EL (cell line): Measurements from ENCODE around the gene CERS2.

Source experiments
- DNase-seq: peaks from one replicate; pipeline ENCODE4 v3.0.0-alpha.2; 2016

CERS2 gene

DNA sequence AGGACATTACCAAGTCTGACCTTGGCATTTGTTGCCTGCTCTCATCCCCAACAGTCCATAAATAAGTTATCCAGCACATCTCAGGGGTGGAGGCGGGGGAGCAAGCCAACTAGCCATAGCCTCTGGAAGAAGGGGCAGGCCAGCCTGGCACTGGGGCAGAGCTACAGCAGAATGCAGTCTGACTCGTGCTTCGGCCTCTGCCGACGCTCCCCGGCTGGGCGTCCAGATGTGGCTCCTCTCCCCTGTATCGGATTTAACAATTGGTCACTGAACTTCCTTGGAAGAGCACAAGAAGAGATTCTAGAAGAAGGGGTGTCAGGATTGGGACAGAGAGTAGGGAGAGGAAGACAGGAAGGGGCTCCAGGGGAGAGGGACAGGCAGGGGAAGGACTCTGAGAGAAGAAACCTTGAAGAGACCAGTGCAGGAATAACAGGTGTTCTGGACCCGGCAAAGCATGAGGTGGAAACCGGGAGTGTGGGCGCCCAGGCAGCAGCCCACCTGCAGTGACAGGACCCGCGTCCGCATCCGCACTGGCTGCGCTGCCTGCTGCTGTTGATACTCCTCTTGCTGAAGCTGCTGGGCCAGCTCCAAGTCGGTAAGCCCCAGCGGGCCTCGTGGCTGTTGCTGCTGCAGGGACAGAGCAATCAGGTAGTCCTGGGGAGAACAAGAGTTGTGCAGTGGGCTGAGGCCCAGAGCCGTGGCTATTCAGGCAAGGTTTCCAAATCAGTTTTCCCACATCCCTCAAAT, 22.7 kb upstream of the CERS2 start:
- no peak for DNase-seq

GRCh38 chr1:150995896-150996295, 21.3 kb upstream of the CERS2 start:
- DNase-seq = peak; percentile 41

DNA sequence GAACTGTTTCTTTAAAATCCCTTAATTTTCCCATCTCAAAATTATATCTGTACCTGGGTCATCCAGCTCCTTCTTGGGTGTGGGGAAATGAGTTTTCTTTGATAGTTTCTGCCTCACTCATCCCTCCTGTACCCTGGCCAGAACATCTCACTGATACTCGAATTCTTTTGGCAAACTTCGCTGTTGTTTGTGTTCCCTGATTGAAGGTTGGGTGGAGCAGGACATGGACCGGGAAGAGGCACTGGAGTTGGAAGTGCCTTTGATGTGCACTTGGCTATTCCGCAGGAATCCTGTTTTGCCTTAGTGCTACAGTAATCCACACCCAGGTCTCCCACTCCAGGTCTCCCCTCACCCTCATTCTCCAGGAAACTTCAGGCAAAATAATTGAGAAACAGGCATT, 20.8 kb upstream of the CERS2 start:
- no peak for DNase-seq

DNA sequence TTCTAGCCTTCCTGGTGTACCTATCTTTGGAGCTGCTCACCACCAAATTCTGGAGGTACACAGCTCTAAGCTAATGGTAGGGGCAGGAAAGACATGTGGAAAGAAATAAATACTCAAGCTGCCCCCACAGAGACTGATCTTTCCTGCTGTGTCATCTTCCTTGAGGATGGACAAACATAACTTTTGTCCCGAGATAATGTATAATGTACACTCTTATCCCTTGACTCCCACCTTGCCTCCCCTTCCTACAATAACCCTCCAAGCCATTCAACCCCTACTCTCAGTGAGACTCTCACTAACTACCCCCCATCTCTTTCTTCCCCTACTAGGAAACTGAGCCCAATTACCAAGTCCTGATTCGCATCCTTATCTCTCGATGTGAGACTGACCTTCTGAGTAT, 19.6 kb upstream of the CERS2 start:
- DNase-seq = no peak

DNA sequence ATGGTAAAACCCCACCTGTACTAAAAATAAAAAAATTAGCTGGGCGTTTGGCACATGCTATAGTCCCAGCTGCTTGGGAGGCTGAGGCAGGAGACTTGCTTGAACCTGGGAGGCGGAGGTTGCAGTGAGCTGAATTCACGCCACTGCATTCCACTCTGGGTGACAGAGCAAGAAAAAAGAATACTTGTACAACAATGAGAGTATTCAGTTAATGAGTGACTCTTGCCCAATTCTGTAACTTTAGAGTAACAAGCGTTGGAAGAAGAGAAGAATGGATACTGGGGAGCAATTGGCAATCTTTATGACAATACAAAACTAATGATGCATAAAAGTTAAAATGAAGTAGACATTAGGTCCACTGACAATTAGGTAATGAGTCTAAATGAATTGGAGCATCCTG, 18.0 kb upstream of the CERS2 start:
- DNase-seq = no peak

DNA sequence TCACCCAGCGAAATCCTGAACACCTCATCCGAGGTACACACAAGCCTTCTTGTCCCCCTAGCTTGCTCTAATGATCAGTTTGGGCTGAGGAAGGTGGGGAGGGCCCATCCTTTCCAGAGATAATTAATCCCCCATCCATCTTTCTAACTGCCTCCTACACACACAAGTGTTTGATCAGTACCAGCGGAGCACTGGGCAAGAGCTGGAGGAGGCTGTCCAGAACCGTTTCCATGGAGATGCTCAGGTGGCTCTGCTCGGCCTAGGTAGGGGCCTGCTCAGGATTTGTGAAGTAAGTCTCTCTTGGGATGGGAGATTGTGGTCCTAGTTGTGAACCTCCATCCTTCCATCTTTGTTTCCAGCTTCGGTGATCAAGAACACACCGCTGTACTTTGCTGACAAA, 13.3 kb upstream of the CERS2 start:
- DNase-seq = no peak

DNA sequence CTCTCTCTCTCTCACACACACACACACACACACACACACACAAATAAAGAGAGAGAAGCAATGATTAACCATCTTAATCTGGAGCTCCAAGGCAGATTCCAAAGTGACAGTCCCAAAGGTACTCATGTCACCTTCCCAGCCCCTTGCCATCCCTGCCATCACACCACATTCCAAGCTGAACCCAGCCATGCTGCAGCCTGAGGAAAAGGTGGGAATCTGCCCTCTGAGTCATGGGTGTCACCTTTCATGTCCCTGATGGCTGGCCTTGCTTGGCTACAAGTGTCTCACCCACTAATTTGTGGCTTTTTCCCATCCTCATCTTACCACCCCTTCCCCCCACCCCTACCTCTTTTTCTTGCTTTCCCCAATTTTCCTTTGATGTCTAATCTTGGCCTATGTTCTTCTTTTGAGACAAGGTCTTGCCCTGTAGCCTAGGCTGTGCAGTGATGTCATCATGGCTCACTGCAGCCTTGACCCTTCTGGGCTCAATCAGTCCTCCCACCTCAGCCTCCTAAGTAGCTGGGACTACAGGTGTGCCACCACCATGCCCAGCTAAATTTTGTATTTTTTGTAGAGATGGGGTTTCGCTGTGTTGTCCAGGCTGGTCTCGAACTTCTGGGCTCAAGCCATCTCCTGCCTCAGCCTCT, 10.7 kb upstream of the CERS2 start:
- DNase-seq = no peak

- DNase-seq = no peak
These were observed 7.4 kb upstream of the CERS2 start, which contains the start of gene ANXA9 for GRCh38 chr1:150981805-150982712. ANXA9 (plus strand) TSS chr1:150982292; CDS start chr1:150983106, 814 bp downstream.

GRCh38 chr1:150981177-150981804, 6.7 kb upstream of the CERS2 start:
- peak; percentile 36 for DNase-seq

DNA sequence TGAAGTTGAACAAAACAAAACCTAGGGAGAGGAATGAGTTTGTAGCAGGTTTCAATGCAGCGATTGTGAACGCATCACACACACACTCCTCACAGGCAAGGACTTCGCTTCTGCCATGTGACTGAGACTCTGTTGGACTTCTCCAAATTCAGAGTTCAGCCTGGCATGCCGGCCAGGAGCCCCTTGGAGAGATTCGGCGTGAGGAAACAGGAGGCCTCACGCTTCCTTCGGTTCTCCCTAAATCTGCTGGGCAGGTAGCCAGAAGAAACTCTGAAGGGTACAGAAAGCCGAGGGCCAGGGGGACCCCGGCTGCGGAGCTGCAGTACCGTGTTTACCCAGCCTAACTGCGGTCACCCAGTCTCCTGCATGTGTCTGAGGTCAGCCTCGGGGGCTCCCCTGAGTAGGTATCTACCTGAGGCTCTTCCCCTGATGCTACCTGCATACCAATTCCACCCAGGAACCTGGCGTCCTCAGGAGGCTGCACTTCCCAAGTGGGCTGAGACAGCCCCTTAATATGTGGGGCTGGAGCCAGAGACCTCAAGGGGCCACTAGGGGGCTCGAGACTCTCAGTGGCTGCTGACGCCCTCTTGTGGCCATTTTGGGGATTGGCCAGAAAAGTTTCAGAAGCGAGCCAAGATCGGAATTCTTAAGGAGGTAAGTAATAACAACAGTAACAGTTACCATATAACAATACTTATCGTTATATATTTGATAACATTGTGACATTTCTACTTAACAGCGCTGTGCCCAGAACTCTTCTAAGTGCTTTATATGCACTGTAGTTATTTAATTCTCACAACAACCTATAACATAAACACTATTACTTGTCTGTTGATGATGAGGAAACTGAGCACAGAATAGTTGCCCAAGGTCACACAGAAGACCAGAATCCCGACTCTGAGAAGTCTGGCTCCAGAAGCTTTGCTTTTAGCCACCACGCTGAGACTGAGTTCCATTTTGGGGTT, 4.7 kb upstream of the CERS2 start:
- peak; percentile 89 for DNase-seq

DNA sequence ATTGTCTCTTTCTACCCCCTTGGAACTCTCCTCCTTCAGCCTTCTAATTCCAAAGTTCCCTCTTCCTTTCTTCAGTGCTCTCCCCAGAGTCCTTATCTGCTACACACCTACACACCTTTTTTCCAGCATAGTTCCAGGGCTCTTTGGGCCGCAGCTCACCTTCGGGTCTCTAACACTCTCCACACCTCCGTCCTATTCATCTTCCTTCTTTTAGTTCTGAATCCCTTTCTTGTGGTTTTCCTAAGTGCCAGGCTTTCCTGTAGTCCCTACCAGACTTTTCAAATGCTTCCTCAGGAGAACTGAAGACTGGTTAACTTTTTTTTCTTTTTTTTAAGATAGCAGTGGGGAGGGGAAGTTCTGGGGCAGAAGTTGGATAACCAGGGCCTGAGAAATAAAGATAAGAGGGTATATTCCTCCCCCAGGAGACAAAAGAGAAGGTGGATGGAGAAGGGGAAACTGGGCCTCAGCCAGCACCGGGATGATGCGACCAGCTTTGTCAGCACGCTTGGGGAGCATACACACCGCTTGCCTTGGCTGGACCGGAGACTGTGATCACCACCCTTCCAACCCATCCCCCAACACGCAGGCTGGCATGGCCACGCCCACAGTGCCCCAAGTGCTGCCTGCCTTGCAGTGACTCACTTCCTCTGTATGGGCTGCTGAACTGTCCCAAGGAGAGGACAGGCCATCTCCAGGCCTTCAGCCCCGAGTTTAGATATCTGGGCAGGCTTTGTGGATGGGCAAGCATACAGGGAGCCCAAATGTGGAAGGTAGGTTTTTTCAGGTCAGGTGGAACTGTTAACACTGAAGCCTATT, 2.5 kb upstream of the CERS2 start:
- DNase-seq = peak; percentile 85

DNA sequence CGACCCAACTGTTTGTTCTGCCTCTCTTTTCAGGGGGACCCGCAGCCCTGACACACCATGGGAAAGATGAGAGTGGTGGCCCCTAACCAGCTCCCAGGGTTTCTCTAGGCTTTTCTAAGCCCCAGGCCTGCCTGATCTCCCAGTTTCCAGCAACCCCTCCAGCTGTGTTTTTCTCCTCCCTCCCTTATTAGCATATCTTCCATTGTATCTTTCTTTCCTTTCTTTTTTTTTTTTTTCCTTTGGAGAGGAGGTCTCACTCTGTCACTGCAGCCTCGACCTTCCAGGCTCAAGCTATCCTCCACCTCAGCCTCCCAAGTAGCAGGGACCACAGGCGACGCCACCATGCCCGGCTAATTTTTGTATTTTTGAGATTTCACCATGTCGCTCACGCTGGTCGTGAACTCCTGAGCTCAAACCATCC, 1.8 kb upstream of the CERS2 start:
- DNase-seq = no peak

DNA sequence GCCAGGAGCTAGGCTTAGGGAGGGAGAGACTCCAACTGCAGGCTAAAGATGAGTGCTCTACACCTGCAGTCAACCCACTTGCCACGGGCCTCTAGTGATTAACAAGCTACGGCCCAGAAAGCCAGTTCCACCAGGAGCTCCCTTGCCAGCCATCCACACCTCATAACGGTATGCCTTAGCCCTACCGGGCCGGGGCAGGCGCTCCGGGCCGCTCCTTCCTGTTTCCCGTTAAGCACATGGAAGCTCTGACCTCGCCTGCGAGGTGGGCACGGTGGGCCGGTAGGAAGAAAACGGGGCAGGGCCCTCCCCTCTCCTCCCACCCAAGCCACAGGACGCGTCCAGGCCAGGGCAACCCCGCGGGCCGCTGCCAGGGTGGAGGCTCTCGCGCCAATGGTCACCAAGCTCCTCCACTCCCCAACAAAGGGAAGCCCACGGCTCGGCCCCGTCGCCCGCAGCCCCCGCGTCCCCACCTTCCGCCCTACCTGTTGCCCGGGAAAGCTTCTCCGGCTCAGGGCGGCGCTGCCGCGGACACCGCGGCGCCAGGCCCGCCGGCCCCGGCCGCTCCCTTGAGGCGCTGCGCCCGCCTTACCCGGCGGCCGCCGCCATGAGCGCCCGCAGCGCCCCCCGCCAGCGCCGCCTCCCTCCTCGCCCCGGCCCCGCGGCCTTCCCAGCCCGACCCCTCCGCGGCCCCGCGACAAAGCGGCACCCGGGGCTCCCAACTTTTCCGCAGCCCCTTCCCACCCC, 627 bp downstream of the CERS2 start:
- peak; percentile 34 for DNase-seq

GRCh38 chr1:150973258-150973835, 1.3 kb downstream of the CERS2 start:
- DNase-seq = peak; percentile 36

GRCh38 chr1:150972417-150972940, 2.2 kb downstream of the CERS2 start:
- no peak for DNase-seq

- peak; percentile 43 for DNase-seq
These were observed 2.8 kb downstream of the CERS2 start for GRCh38 chr1:150971583-150972416.

GRCh38 chr1:150970808-150971582, 3.6 kb downstream of the CERS2 start:
- DNase-seq = peak; percentile 58

DNA sequence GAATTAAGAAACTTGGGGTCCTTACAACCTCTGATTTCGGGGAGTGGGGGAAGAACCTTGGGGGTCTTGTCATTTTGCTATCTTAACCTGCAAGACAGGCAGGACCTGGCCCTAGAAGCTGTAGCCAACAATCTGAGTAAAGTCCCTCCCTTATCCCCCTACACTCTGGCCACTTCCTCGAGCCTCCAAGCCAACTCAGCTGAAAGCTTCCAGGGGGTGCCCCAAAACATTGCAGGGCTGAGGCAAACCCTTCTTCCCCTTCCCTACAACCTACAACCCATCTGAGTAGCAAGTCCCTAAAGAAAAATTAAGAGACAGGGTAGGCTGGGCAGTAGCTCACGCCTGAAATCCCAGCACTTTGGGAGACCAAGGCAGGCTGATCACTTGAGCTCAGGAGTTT, 5.0 kb downstream of the CERS2 start:
- DNase-seq = no peak
